ENCODE measurements around the gene ALG5. TPM values are rescaled to one million over a fixed set of nuclear protein-coding genes. Genes with fewer than 3 reads are reported as not detected.
A peak's percentile ranks its signal among the peaks of the same experiment; 100 is the strongest.

Gene ALG5
- total and polyA plus RNA-seq, 2 of the 4 experiments (the other 2 are of a cell fraction) = 19.4 to 21.9 TPM

DNA sequence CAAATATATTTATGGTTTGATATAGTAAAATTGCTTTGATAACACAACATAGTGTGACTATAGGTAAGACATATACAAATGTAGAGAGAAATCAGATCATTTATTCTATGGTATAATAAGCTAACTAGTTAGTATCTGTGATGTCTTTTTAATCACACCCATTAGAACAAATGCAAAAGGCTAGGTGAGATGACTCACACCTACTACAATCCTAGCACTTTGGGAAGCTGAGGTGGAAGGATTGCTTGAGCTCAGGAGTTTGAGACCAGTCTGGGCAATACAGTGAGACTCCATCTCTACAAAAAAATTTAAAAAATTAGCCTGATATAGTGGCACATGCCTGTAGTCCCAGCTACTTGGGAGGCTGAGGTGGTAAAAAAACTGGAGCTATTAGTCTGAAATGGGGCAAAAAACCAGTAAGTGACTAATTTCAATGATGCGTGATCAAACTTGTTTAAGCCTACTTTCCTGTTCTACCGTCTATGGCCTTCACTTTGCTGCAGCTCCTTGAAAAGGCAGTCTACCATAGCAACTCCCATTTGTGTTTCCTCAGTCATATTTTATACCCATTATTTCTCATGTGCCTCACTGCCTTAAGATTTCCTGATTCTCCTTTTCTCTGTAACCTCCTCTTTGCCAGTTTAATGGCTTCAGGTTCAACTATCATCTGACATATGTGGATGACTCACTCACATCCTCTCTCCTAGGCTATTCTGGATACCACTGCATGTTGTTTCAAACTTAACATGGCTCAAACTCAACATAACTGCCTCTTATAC is 12.5 kb downstream of the ALG5 start:
- no peak overlapping the region for H2BK120ac ChIP-seq (ENCODE audit: low read depth, low read length)
- dilution Hi-C loops (cut with HindIII; ENCODE audit: low sequenced_read_pairs, unreplicated experiment) (loop anchor here (25.0 kb wide), 1 partner anchor 124 kb away; no protein-coding TSS in a partner anchor), in situ Hi-C loops (cut with MboI; ENCODE audit: low sequenced_read_pairs) (loop anchor here (25.0 kb wide), 1 partner anchor 649 kb away; the partner anchor contains the start of gene SPART), intact Hi-C loops (cut with micrococcal nuclease) (no loop called here)
- no peak overlapping the region for H3K4me2 ChIP-seq (ENCODE audit: low read depth, low read length)
- no peak overlapping the region for H2BK20ac ChIP-seq (ENCODE audit: low read depth, low read length)
- no peak overlapping the region for H2AFZ ChIP-seq (replicated peaks; ENCODE audit: low read length, poor library complexity)
- no peak overlapping the region for H3K18ac ChIP-seq (ENCODE audit: low read depth, low read length)
- H3K56ac ChIP-seq (ENCODE audit: extremely low read depth, insufficient read depth, low read length) = no peak overlapping the region
- H3K14ac ChIP-seq (replicated peaks; ENCODE audit: low read depth, low read length) = no peak overlapping the region
- peaks cover 26% of the 10 kb centered on the region for H3K36me3 ChIP-seq (ENCODE audit: control insufficient read depth, insufficient read depth, low read length)
- no peak overlapping the region for H3K4me3 ChIP-seq (ENCODE audit: insufficient read depth, low read depth, low read length)
- DNase-seq (peak; percentile 70), ATAC-seq (ENCODE audit: low read depth) (peak; percentile 59)
- no peak overlapping the region; the same call in 2 of the 3 replicates for H2BK15ac ChIP-seq (ENCODE audit: low read depth, low read length)
- no peak overlapping the region for H4K8ac ChIP-seq (ENCODE audit: low read depth in 2 of 2, low read length in 2 of 2)
- H3K23ac ChIP-seq (ENCODE audit: low read depth, low read length) = no peak overlapping the region
- ChIA-PET CTCF (no interaction called here), POLR2A (ENCODE audit: unreplicated experiment) (no interaction called here)
- H3K9me3 ChIP-seq (ENCODE audit: control insufficient read depth, insufficient read depth, low read length) = no peaks in the 10 kb centered on the region
- H3K79me1 ChIP-seq (ENCODE audit: low read depth in 1 of 2, low read length in 2 of 2) = peaks cover 0 to 11% of the 10 kb centered on the region in 2 experiments; a peak in 2 of 4 replicates
- no CpG with 5 or more reads among the region's 2 CpGs for WGBS, 2 experiments (ENCODE audit: extremely low coverage in 2 of 2, insufficient read length in 1 of 2)
- peaks cover 2% of the 10 kb centered on the region for H3K9me1 ChIP-seq (ENCODE audit: insufficient read depth, low read length)
- H4K5ac ChIP-seq (ENCODE audit: low read depth, low read length) = no peak overlapping the region
- no peak overlapping the region for H3K27ac ChIP-seq (ENCODE audit: insufficient read depth, low read length)
- H4K91ac ChIP-seq (ENCODE audit: insufficient read depth, low read depth, low read length) = no peak overlapping the region
- TF ChIP-seq RFX5 (IDR thresholded peaks at IDR 0.05; ENCODE audit: low read depth, low read length) = no peak
- no peak for TF ChIP-seq RAD21 (IDR thresholded peaks at IDR 0.05; ENCODE audit: low read length)
- TF ChIP-seq, protein P1, sequence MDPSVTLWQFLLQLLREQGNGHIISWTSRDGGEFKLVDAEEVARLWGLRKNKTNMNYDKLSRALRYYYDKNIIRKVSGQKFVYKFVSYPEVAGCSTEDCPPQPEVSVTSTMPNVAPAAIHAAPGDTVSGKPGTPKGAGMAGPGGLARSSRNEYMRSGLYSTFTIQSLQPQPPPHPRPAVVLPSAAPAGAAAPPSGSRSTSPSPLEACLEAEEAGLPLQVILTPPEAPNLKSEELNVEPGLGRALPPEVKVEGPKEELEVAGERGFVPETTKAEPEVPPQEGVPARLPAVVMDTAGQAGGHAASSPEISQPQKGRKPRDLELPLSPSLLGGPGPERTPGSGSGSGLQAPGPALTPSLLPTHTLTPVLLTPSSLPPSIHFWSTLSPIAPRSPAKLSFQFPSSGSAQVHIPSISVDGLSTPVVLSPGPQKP (IDR thresholded peaks at IDR 0.05; ENCODE audit: borderline replicate concordance, low read depth, low read length) = no peak
- TF ChIP-seq FOS (IDR thresholded peaks at IDR 0.05; ENCODE audit: low read depth, low read length) = peak; percentile 6; the same call in 1 of the 2 replicates
- BruUV-seq (replicated peaks) = no TSS peak
- no peak overlapping the region for H2BK5ac ChIP-seq (ENCODE audit: low read depth, low read length, poor library complexity, severe bottlenecking)
- no peaks in the 10 kb centered on the region for H3K27me3 ChIP-seq (ENCODE audit: control insufficient read depth, insufficient read depth, low read length)
- no peaks in the 10 kb centered on the region for H4K20me1 ChIP-seq (ENCODE audit: insufficient read depth, low read length)
- peaks cover 4% of the 10 kb centered on the region; the same call in 1 of the 2 replicates for H3K4me1 ChIP-seq (ENCODE audit: control insufficient read depth, insufficient read depth, low read length)
- H2AK5ac ChIP-seq (ENCODE audit: low read depth, low read length) = no peak overlapping the region
- no peak overlapping the region for H2AK9ac ChIP-seq (replicated peaks; ENCODE audit: low read depth, low read length, poor library complexity)
- no peak overlapping the region for H3K4ac ChIP-seq (ENCODE audit: low read depth, low read length)
- H3K9ac ChIP-seq (ENCODE audit: low read depth, low read length) = no peak overlapping the region

All from IMR-90 (cell line).